Right atrium auricular region (tissue), 2 donors: ENCODE data around the gene SDR42E1. TPM values are rescaled to one million over a fixed set of nuclear protein-coding genes. Genes with fewer than 3 reads are reported as not detected.

Source experiments
- DNase-seq: peaks from one replicate; pipeline ENCODE4 v3.0.0-alpha.2; 2019; ENCODE audit warnings: low spot score
- H3K27ac ChIP-seq, 2 donors: fragments of 200-600 bp; sonication (generic); 1 replicate in 1 of 2; 2 replicates in 1 of 2; pipeline ENCODE4 v1.5.1; 2016 to 2019
- H3K27me3 ChIP-seq, 2 donors: fragments of 200-600 bp; sonication (generic); one replicate each; pipeline versions ENCODE4 v1.5.1 to v1.6.0; 2017 to 2019
- H3K36me3 ChIP-seq: fragments of 200-600 bp; sonication (generic); one replicate; pipeline ENCODE4 v1.5.1; 2016
- H3K4me1 ChIP-seq, 2 donors: fragments of 200-600 bp; sonication (generic); one replicate each; pipeline versions ENCODE4 v1.5.1 to v1.6.0; 2017 to 2019
- H3K4me3 ChIP-seq, 2 donors: fragments of 200-600 bp; sonication (generic); 1 replicate in 1 of 2; 2 replicates in 1 of 2; pipeline ENCODE4 v1.5.1; 2017 to 2019; ENCODE audit warnings: mild to moderate bottlenecking in 1 of 2, moderate library complexity in 1 of 2
- H3K9me3 ChIP-seq, 2 donors: fragments of 200-600 bp; sonication (generic); one replicate each; pipeline ENCODE4 v1.5.1; 2019
- total RNA-seq, 2 donors: library from RNA; depleted of rRNA; stranded (reverse); fragments of >200 nt; gene quantifications; one replicate each; pipeline ENCODE4 v1.1.0, GENCODE V29; 2016
- TF ChIP-seq, protein P1 (sequence below), 2 donors: fragments of 200-600 bp; sonication (generic); IDR thresholded peaks; one replicate each; pipeline ENCODE4 v1.5.1; 2019; ENCODE audit warnings: antibody characterized with exemption in 2 of 2

Gene SDR42E1
- total RNA-seq, 2 donors from 2014 or later: 0.11 to 0.90 TPM

DNA sequence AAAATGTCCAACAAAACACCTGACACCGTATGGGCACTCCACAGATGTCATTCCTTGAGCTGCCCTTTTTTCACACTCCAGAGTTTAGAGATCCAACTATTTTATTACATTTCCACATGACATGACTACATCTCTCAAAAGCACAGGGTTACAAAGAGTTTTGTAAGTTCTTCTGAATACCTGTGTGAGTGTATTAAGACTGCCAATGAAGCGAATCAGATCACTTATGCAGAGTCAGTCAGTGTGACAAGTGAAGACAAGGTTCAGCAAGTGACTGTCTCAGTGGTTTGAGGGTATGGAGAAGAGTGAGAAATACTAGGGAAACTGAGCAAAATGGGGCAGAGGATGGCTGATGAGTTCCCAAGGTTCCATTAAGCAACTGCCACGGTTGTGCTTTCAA, 8.4 kb downstream of the SDR42E1 start:
- no peak overlapping the region for H3K27ac ChIP-seq
- TF ChIP-seq, protein P1, sequence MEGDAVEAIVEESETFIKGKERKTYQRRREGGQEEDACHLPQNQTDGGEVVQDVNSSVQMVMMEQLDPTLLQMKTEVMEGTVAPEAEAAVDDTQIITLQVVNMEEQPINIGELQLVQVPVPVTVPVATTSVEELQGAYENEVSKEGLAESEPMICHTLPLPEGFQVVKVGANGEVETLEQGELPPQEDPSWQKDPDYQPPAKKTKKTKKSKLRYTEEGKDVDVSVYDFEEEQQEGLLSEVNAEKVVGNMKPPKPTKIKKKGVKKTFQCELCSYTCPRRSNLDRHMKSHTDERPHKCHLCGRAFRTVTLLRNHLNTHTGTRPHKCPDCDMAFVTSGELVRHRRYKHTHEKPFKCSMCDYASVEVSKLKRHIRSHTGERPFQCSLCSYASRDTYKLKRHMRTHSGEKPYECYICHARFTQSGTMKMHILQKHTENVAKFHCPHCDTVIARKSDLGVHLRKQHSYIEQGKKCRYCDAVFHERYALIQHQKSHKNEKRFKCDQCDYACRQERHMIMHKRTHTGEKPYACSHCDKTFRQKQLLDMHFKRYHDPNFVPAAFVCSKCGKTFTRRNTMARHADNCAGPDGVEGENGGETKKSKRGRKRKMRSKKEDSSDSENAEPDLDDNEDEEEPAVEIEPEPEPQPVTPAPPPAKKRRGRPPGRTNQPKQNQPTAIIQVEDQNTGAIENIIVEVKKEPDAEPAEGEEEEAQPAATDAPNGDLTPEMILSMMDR (IDR thresholded peaks at IDR 0.05): no peak
- H3K9me3 ChIP-seq: no peaks in the 10 kb centered on the region

GRCh38 chr16:81997738-81998137, 13.5 kb downstream of the SDR42E1 start:
- H3K36me3 ChIP-seq: no peaks in the 10 kb centered on the region
- H3K27me3 ChIP-seq: no peaks in the 10 kb centered on the region
- H3K27ac ChIP-seq: no peak overlapping the region
- peaks cover 0 to 8% of the 10 kb centered on the region in 2 donors for H3K4me1 ChIP-seq
- TF ChIP-seq, protein P1 (IDR thresholded peaks at IDR 0.05): no peak
- no peaks in the 10 kb centered on the region for H3K9me3 ChIP-seq
- no peak for DNase-seq
- H3K4me3 ChIP-seq: no peak overlapping the region

More for the DNA sequence above, 8.4 kb downstream of the SDR42E1 start:
- Histone ChIP-seq H3K4me1 (no peaks in the 10 kb centered on the region), H3K27me3 (no peaks in the 10 kb centered on the region), H3K36me3 (no peaks in the 10 kb centered on the region), H3K4me3 (no peak overlapping the region)
- DNase-seq: no peak

DNA sequence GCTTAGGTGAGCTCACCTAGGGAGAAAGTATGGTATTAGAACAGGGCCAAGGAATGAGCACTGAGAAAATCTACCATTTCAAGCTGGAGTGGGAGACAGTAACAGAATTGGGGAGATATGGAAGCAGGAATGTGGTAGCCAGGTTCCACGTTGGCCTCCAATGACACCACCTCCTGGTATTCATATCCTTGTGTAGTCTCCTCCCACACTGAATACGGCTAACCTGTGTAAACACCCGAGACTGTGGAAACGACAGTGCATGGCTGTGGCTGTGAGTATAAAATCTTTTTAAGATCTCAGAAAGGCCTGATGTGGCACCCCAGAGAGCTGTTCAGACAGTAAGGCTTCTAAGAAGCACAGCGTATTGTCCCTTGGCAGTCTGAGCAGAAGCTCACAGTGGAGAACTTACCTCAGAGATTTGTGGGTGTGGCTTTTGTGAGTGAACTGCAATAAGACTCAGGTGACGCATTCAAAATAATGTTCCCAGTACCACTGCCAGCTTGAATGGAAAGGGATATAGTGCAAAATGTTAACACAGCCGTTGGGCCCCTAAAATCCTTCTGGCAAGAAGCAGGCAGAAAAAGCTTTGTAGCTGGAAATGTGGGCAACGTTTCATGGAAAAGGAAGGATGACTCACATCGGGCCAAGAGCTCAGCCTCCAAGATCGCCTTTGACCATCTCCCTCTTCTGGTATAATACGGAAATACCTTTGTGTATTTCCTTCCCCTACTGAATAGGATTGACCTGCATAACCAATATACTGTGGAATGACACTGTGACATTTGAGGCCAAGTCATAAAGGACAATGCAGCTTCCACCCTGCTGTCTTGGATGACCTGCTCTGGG, 14.4 kb downstream of the SDR42E1 start:
- TF ChIP-seq, protein P1 (IDR thresholded peaks at IDR 0.05): no peak
- DNase-seq: no peak
- H3K27ac ChIP-seq: no peak overlapping the region

DNA sequence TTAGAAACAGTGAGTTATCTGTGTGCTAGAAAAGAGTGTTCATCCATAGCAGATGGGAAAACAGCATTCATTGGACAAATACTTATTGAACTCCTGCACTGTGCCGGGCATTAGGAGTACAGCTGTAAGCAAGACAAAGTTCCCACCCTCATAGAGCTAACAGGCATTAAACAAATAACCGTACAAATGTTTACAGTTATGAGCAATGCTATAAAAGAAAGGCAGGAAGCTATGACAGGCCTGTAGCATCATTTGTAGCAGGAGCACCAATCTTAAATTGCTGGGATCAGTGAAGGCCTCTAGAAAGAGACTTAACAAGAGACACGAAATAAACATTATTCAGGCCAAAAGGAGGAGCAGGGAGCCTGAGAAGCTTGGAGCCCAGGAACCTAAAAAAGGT, 15.6 kb downstream of the SDR42E1 start:
- Histone ChIP-seq H3K4me3 (no peak overlapping the region), H3K27me3 (no peaks in the 10 kb centered on the region), H3K27ac (no peak overlapping the region), H3K36me3 (no peaks in the 10 kb centered on the region), H3K4me1 (peaks cover 0 to 8% of the 10 kb centered on the region in 2 donors), H3K9me3 (no peaks in the 10 kb centered on the region)
- TF ChIP-seq, protein P1 (IDR thresholded peaks at IDR 0.05): no peak
- DNase-seq: no peak

More for the DNA sequence above, 14.4 kb downstream of the SDR42E1 start:
- Histone ChIP-seq H3K27me3 (no peaks in the 10 kb centered on the region), H3K36me3 (no peaks in the 10 kb centered on the region), H3K4me3 (no peak overlapping the region), H3K4me1 (peaks cover 0 to 8% of the 10 kb centered on the region in 2 donors), H3K9me3 (no peaks in the 10 kb centered on the region)

GRCh38 chr16:81994485-81994884, 16.8 kb downstream of the SDR42E1 start:
- TF ChIP-seq, protein P1 (IDR thresholded peaks at IDR 0.05): no peak
- Histone ChIP-seq H3K4me3 (no peak overlapping the region), H3K9me3 (no peaks in the 10 kb centered on the region), H3K27me3 (no peaks in the 10 kb centered on the region), H3K4me1 (peaks cover 0 to 8% of the 10 kb centered on the region in 2 donors), H3K36me3 (no peaks in the 10 kb centered on the region), H3K27ac (no peak overlapping the region)
- DNase-seq: no peak
